GM12873 (cell line): ENCODE data around the gene RSBN1.

Source experiments
- TF ChIP-seq, protein P1 (sequence below): IDR thresholded peaks from 2 replicates; pipeline ENCODE4 v1.5.1; 2012; ENCODE audit warnings: low read depth, mild to moderate bottlenecking, moderate library complexity, low read length, control low read depth; ENCODE audit not compliant: insufficient read depth; ENCODE audit errors: missing control alignments

The RSBN1 gene

DNA sequence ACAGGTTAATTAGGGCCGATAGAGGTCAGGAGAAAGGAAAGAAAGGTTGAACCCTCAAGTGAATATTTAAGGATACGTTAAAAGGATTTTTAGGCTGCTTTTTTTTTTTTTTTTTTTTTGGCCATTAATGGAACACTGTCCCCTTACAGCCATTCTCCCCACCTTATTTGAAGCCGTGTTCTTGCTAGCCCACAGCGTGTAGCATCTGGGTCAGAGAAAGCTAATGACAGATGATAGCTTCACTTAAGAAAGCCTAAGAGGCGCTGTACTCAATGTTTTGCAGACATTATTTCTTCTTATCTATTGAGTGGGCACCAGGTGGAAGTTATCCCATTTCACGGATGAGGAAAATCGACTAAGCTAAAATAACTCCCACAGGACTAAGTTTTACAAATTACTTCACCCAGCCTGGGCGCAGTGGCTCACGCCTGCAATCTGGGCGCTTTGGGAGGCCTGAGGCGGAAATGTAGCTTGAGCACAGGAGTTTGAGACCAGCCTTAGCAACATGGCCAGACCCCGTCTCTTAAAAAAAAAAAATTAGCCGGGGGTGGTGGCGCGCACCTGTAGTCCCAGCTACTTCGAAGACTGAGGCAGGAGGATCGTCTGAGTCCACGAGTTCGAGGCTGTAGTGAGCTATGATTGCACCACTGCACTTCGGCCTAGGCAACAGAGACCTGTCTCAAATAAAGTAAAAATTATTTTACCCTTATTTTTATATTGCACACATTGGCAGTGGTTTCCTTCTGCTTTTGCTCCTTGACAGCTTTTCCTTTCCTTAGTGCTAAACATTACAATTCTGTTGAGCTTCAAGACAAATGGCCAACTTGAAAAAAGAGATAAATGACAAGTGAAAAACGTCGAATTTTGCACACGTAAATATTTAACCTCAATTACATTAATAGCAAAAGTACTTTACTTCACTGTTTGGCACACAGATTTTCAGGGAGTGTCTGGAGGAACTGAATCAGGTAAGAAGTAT lies 51.9 kb downstream of the RSBN1 start:
- TF ChIP-seq, protein P1, sequence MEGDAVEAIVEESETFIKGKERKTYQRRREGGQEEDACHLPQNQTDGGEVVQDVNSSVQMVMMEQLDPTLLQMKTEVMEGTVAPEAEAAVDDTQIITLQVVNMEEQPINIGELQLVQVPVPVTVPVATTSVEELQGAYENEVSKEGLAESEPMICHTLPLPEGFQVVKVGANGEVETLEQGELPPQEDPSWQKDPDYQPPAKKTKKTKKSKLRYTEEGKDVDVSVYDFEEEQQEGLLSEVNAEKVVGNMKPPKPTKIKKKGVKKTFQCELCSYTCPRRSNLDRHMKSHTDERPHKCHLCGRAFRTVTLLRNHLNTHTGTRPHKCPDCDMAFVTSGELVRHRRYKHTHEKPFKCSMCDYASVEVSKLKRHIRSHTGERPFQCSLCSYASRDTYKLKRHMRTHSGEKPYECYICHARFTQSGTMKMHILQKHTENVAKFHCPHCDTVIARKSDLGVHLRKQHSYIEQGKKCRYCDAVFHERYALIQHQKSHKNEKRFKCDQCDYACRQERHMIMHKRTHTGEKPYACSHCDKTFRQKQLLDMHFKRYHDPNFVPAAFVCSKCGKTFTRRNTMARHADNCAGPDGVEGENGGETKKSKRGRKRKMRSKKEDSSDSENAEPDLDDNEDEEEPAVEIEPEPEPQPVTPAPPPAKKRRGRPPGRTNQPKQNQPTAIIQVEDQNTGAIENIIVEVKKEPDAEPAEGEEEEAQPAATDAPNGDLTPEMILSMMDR: no peak

DNA sequence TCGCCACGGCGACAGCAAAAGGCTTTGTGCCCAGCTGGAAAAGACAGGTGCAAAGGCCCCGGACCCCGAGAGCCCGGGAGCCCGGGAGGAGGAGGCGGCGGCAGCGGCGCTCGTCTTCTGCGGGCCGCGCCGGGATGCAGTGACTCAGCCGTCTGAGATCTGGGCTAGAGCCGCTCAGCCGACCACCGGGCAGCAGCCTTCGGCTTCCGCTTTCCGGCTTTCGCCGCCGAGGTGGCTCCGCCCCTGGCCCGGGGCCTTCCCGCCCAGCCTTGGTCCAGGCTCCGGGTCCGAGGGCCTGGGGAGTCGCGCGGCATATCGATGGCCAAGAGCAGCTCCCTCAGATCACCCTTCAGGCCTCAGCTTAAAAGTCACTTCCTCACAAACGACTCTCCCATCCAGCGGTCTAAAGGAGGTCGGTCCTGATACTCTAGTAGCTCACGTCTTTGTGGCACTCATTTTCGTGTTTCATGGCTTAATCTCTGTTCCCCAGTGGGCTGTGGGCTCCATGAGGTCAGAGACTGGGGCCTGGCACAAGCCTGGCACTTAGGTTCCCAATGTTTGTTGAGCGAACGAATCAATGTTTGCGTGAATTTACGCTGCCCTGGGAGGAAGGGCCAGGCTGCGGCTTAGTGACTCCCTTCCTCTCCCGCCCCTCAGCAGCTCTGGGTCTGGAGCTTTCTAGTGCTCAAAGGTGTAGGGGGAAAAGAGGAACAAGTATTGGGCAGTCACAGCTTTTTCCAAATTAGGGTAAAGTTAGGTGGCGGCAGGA lies 52.8 kb downstream of the RSBN1 start, which contains the start of gene PHTF1:
TSS of gene PHTF1 (minus strand) at position 154 of the 769 bp plus-strand sequence. CDS start 783 bp downstream, outside the sequence.
- TF ChIP-seq, protein P1: no peak

DNA sequence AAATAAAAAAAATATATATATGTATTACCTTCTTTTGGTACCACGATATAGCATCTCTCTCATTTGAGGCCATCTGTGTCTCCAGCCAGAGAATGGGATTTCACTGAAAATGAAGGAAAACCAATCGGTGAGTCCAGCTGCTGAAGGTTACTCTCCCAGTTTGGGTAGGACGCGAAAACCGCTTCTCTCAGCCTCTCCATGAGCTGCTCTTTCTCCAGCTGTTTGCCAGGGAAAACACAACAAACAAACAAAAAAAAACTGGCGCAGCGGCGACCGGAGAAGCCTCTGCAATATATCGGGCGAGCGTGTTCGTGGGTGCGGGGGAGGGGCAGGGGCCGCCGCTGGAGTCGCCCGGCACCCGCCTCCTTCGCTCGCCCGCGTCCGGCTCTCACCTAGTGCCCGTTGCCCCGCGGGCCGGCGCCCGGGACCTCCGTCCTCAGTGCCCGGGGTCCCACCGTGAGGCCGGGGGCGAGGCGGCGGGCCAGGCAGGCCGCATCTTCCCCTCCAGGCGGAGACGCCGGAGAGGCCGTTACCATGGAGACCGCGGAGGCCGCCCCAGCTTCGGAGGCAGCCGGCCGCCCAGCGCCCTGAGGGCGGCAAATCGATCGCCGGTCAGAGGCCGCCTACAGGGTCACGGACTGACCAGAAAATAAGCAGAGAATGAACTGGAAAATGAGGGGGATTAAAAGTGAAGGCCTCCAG lies 53.5 kb downstream of the RSBN1 start:
- TF ChIP-seq, protein P1: no peak

DNA sequence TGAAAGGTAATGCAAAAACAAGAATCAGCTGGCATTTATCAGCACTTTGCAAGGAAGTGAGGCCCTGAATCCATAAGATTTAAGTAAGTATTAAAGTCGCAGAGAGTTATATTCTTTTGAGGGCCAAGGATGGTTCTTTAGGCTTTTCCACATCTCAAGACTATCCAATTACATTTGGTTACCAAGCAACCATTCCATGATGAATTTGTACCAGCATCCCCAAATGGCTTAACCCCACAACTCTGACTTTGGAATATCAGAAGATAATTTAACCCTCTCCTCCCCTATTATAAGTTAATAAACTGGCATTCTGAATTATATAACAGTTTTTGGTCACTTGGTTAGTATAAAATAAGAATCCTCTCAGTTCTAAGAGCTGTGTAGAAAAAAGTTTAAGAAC lies 55.8 kb downstream of the RSBN1 start:
- TF ChIP-seq, protein P1: no peak

DNA sequence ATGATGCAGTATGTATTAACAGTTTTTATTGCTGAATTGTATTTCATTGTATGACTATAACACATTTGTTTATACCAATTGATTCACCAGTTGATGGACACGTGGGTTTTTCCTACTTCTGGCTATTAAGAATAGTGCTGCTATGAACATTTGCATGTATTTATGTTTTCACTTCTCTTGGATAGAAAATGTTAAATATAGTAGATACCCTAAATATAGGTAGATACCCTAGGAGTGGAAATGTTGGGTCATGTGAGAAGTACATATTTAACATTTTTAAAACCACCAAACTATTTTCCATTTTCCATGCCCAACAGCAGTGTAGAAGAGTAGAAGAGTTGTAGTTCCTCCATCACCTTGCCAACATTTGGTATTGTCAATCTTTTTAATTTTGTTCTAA lies 60.8 kb downstream of the RSBN1 start:
- TF ChIP-seq, protein P1: no peak

DNA sequence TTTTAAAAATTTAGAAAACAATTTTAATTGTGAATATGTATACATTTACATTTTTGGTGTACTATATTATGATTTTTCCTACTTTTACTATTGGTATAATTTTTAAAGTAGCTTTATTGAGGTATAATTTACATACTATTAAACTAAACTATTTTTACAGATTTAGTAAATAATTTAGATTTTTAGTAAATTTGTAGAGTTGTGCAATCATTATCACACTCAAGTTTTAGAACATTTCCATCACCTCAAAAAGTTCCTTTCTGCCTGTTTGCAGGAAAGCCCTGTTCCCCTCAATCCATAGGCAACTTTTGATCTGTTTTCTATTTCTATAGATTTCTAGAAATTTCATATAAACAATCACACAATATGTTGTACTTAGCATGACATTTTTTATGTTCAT lies 61.2 kb downstream of the RSBN1 start:
- TF ChIP-seq, protein P1: no peak
